Hepatocyte (in vitro differentiated cells): Measurements from ENCODE around the gene PCBP3. TPM values are rescaled to one million over a fixed set of nuclear protein-coding genes. Genes with fewer than 3 reads are reported as not detected.
"Not testable (repeated sequence)": the region's sequence is repeated elsewhere in the genome, so short reads cannot be mapped to it uniquely, and the experiment has no call there.

Experiments
- DNase-seq: peaks from one replicate; pipeline ENCODE4 v3.0.0-alpha.2; 2016; ENCODE audit warnings: low spot score
- H2AFZ ChIP-seq: fragments of 200-600 bp; sonication (generic); 2 replicates; pipeline ENCODE4 v1.6.0; 2016; ENCODE audit warnings: antibody characterized with exemption, mild to moderate bottlenecking
- H3K27ac ChIP-seq: fragments of 200-600 bp; sonication (generic); 2 replicates; pipeline ENCODE4 v1.5.1; 2016; ENCODE audit warnings: mild to moderate bottlenecking
- H3K27me3 ChIP-seq: fragments of 200-600 bp; sonication (generic); 2 replicates; pipeline ENCODE4 v1.6.1; 2016
- H3K36me3 ChIP-seq: fragments of 200-600 bp; sonication (generic); replicated peaks from 2 replicates; pipeline ENCODE4 v1.5.1; 2016; ENCODE audit warnings: low read depth; ENCODE audit not compliant: insufficient read depth
- H3K4me1 ChIP-seq: fragments of 200-600 bp; sonication (generic); 2 replicates; pipeline ENCODE4 v1.5.1; 2016; ENCODE audit warnings: mild to moderate bottlenecking, moderate library complexity; ENCODE audit not compliant: insufficient read depth
- H3K4me2 ChIP-seq: fragments of 200-600 bp; sonication (generic); 2 replicates; pipeline ENCODE4 v1.6.0; 2016
- H3K4me3 ChIP-seq: fragments of 200-600 bp; sonication (generic); 2 replicates; pipeline ENCODE4 v1.5.1; 2016; ENCODE audit warnings: mild to moderate bottlenecking
- H3K79me2 ChIP-seq: fragments of 200-600 bp; sonication (generic); 2 replicates; pipeline ENCODE4 v1.6.0; 2017; ENCODE audit warnings: mild to moderate bottlenecking
- H3K9me2 ChIP-seq: fragments of 200-600 bp; sonication (generic); replicated peaks from 2 replicates; pipeline ENCODE4 v1.6.0; 2017; ENCODE audit warnings: mild to moderate bottlenecking; ENCODE audit not compliant: insufficient read depth
- H3K9me3 ChIP-seq: fragments of 200-600 bp; sonication (generic); 2 replicates; pipeline ENCODE4 v1.5.1; 2016; ENCODE audit warnings: low read depth, mild to moderate bottlenecking
- H4K20me1 ChIP-seq: fragments of 200-600 bp; sonication (generic); 2 replicates; pipeline ENCODE4 v1.6.0; 2016; ENCODE audit warnings: mild to moderate bottlenecking; ENCODE audit not compliant: insufficient read depth, poor library complexity, severe bottlenecking
- EZH2 ChIP-seq: fragments of 200-600 bp; sonication (generic); IDR thresholded peaks from 2 replicates; pipeline ENCODE4 v1.6.1; 2016; ENCODE audit warnings: antibody characterized with exemption, mild to moderate bottlenecking, borderline replicate concordance
- EZH2phosphoT487 ChIP-seq: fragments of 200-600 bp; sonication (generic); IDR thresholded peaks from one replicate; pipeline ENCODE4 v1.6.1; 2018; ENCODE audit warnings: antibody characterized with exemption, mild to moderate bottlenecking, low read depth, moderate library complexity; ENCODE audit not compliant: unreplicated experiment, severe bottlenecking
- WGBS: methylation state at CpG from one replicate; pipeline ENCODE4 v1.1.6; 2016; ENCODE audit warnings: low lambda C conversion rate; ENCODE audit errors: missing lambda C conversion rate; 5-methylcytosine and 5-hydroxymethylcytosine counted together
- polyA plus RNA-seq: library from polyadenylated mRNA; unstranded; fragments of >200 nt; fragmentation: Nextera tagmentation; extraction: Ambion mirVana; gene quantifications from 2 replicates; pipeline ENCODE4 v1.2.1, GENCODE V29; 2016
- total RNA-seq: library from RNA; depleted of rRNA; stranded (reverse); fragments of >200 nt; gene quantifications from 2 replicates; pipeline ENCODE4 v1.2.3, GENCODE V29; 2014
- TF ChIP-seq, protein P1 (sequence below): fragments of 200-600 bp; sonication (generic); IDR thresholded peaks from 2 replicates; pipeline ENCODE4 v1.5.1; 2016; ENCODE audit warnings: antibody characterized with exemption, mild to moderate bottlenecking; ENCODE audit not compliant: poor library complexity

The PCBP3 gene
- total and polyA plus RNA-seq, 2 experiments from 2014 or later = 3.1 to 8.8 TPM

GRCh38 chr21:45715441-45715840, 71.9 kb downstream of the PCBP3 start:
- H3K36me3 ChIP-seq = no peaks in the 10 kb centered on the region
- no peak overlapping the region for H3K4me3 ChIP-seq
- 93% methylated on average over 1 of the region's 1 CpG for WGBS
- no peaks in the 10 kb centered on the region for H3K4me1 ChIP-seq
- H3K27ac ChIP-seq = no peak overlapping the region
- DNase-seq = no peak
- TF ChIP-seq, protein P1, sequence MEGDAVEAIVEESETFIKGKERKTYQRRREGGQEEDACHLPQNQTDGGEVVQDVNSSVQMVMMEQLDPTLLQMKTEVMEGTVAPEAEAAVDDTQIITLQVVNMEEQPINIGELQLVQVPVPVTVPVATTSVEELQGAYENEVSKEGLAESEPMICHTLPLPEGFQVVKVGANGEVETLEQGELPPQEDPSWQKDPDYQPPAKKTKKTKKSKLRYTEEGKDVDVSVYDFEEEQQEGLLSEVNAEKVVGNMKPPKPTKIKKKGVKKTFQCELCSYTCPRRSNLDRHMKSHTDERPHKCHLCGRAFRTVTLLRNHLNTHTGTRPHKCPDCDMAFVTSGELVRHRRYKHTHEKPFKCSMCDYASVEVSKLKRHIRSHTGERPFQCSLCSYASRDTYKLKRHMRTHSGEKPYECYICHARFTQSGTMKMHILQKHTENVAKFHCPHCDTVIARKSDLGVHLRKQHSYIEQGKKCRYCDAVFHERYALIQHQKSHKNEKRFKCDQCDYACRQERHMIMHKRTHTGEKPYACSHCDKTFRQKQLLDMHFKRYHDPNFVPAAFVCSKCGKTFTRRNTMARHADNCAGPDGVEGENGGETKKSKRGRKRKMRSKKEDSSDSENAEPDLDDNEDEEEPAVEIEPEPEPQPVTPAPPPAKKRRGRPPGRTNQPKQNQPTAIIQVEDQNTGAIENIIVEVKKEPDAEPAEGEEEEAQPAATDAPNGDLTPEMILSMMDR = no peak
- TF ChIP-seq EZH2 (no peak), EZH2phosphoT487 (no peak)
- no peak overlapping the region for H3K4me2 ChIP-seq
- no peaks in the 10 kb centered on the region for H4K20me1 ChIP-seq
- H3K9me3 ChIP-seq = no peaks in the 10 kb centered on the region
- no peak overlapping the region for H2AFZ ChIP-seq
- no peaks in the 10 kb centered on the region for H3K9me2 ChIP-seq
- no peaks in the 10 kb centered on the region for H3K79me2 ChIP-seq
- no peaks in the 10 kb centered on the region for H3K27me3 ChIP-seq

GRCh38 chr21:45718413-45718812, 74.9 kb downstream of the PCBP3 start:
- WGBS = 89% methylated on average over 5 of the region's 5 CpGs
- DNase-seq = no peak
- Histone ChIP-seq H2AFZ (no peak overlapping the region), H3K4me2 (no peak overlapping the region), H3K9me3 (no peaks in the 10 kb centered on the region), H3K9me2 (no peaks in the 10 kb centered on the region), H3K4me1 (no peaks in the 10 kb centered on the region), H3K27me3 (no peaks in the 10 kb centered on the region), H3K36me3 (no peaks in the 10 kb centered on the region), H3K27ac (no peak overlapping the region), H3K4me3 (no peak overlapping the region), H4K20me1 (no peaks in the 10 kb centered on the region), H3K79me2 (no peaks in the 10 kb centered on the region)
- TF ChIP-seq EZH2 (no peak), EZH2phosphoT487 (no peak)
- TF ChIP-seq, protein P1 = no peak

GRCh38 chr21:45719177-45719802, 75.8 kb downstream of the PCBP3 start:
- Histone ChIP-seq H4K20me1 (no peaks in the 10 kb centered on the region), H3K9me2 (no peaks in the 10 kb centered on the region), H3K27ac (no peak overlapping the region), H3K4me3 (no peak overlapping the region), H3K4me2 (no peak overlapping the region), H3K79me2 (no peaks in the 10 kb centered on the region), H2AFZ (no peak overlapping the region), H3K27me3 (no peaks in the 10 kb centered on the region), H3K4me1 (no peaks in the 10 kb centered on the region), H3K36me3 (no peaks in the 10 kb centered on the region), H3K9me3 (no peaks in the 10 kb centered on the region)
- DNase-seq = no peak
- TF ChIP-seq, protein P1 = no peak
- TF ChIP-seq EZH2 (no peak), EZH2phosphoT487 (no peak)
- whole genome bisulfite sequencing = 88% methylated on average over 6 of the region's 6 CpGs

DNA sequence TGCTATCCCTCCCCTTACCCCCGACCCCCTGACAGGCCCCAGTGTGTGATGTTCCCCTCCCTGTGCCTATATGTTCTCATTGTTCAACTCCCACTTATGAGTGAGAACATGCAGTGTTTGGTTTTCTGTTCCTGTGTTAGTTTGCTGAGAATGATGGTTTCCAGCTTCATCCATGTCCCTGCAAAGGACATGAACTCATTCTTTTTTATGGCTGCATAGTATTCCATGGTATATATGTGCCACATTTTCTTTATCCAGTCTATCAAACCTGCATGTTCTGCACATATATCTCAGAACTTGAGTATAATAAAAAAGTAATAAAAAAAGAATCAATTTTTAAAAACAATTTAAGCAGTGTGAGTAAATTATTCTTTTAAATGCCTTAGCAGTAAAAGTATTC, 76.7 kb downstream of the PCBP3 start:
- not testable (repeated sequence) for H3K9me3 ChIP-seq, H3K4me1 ChIP-seq, DNase-seq, H2AFZ ChIP-seq, H3K4me2 ChIP-seq, H3K9me2 ChIP-seq, H3K27ac ChIP-seq, H3K4me3 ChIP-seq, H3K27me3 ChIP-seq, H3K79me2 ChIP-seq, H3K36me3 ChIP-seq, H4K20me1 ChIP-seq
- WGBS = 67% methylated on average over 1 of the region's 1 CpG
